Ectodermal cell (in vitro differentiated cells): ENCODE measurements around the gene TAF9. TPM values are rescaled to one million over a fixed set of nuclear protein-coding genes. Genes with fewer than 3 reads are reported as not detected.

Source experiments
- H3K27ac ChIP-seq: 2 replicates; pipeline ENCODE4 v1.7.0; 2013; ENCODE audit warnings: mild to moderate bottlenecking, low read depth, low read length; ENCODE audit not compliant: insufficient read depth, poor library complexity, severe bottlenecking
- H3K27me3 ChIP-seq: 2 replicates; pipeline ENCODE4 v1.7.0; 2013; ENCODE audit warnings: mild to moderate bottlenecking, low read length; ENCODE audit not compliant: insufficient read depth, control insufficient read depth, poor library complexity, severe bottlenecking
- H3K36me3 ChIP-seq: one replicate; pipeline ENCODE4 v1.7.0; 2013; ENCODE audit warnings: low read length; ENCODE audit not compliant: control insufficient read depth, insufficient read depth
- H3K4me1 ChIP-seq: one replicate; pipeline ENCODE4 v1.7.0; 2013; ENCODE audit warnings: low read length; ENCODE audit not compliant: control insufficient read depth, insufficient read depth
- H3K4me3 ChIP-seq: 2 replicates; pipeline ENCODE4 v1.7.0; 2013; ENCODE audit warnings: low read depth, low read length, control low read depth; ENCODE audit not compliant: insufficient read depth
- H3K9me3 ChIP-seq: 2 replicates; pipeline ENCODE4 v1.7.0; 2013; ENCODE audit warnings: mild to moderate bottlenecking, low read length, moderate library complexity; ENCODE audit not compliant: control insufficient read depth
- WGBS, 2 experiments: methylation state at CpG; one replicate each; pipeline ENCODE4 v1.1.7; 2013; ENCODE audit warnings: missing lambda C conversion rate in 2 of 2; 5-methylcytosine and 5-hydroxymethylcytosine counted together
- polyA plus RNA-seq, 4 experiments: library from polyadenylated mRNA; stranded (reverse); fragments of 50-300 nt; gene quantifications; one replicate each; pipeline ENCODE4 v1.2.3, GENCODE V29; 2013

Gene TAF9, protein sequence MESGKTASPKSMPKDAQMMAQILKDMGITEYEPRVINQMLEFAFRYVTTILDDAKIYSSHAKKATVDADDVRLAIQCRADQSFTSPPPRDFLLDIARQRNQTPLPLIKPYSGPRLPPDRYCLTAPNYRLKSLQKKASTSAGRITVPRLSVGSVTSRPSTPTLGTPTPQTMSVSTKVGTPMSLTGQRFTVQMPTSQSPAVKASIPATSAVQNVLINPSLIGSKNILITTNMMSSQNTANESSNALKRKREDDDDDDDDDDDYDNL
- polyA plus RNA-seq (2013, experiment 1 of 4), result 100 TPM
- polyA plus RNA-seq (2013, experiment 2 of 4), result 102 TPM
- 110 TPM for polyA plus RNA-seq (2013, experiment 3 of 4)
- polyA plus RNA-seq (2013, experiment 4 of 4), result 119 TPM

DNA sequence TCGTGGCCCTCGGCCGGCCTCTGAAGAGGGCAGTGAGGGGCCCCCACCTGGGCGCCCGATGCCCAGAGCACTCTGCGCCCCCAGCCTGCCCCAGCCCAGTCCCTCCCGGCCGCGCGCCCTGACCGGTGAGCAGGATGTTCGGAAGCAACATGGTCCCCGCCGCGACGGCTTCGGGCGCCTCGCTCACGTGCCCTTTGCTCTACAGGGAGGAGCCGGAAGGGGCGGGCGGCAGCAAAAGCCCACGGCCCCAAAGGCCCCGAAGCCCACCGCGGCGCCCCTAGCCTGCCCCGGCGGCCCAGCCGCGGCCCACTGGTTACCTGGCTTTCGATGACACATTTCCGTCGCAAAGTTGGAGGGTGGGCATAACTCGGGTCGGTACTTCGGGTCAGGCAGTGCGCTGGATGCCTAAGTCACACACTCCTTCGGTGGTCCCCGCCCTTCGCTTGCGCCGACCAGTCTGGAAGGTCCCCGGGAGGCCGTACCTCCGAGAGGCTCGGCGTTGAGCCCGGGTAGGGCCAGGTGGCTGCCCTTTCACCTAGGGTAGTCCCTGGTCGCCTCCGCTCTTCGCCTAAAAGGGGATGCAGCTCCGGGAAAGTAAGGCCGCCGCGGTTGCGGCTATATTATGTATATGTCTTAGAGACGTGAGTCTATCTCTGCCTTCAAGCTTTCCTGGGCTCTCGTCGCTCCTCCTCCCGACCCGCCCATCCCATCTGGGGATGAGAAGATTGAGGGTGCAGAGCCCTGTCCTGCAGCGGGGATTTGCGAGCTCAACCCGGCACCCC lies at the start of gene TAF9, which contains the start of the genes AK6 and RAD17:
Gene TAF9, minus strand, starts transcription at position 181 of the 782 bp plus-strand sequence. CDS start 3,783 bp downstream, outside the sequence.
Gene AK6, minus strand, starts transcription at position 181 of the 782 bp plus-strand sequence. Its CDS starts 30 bp downstream, at position 151.
Gene RAD17, plus strand, starts transcription at position 479 of the 782 bp plus-strand sequence. CDS start 2,391 bp downstream, outside the sequence.
- H3K9me3 ChIP-seq, result no peaks in the 10 kb centered on the region
- H3K36me3 ChIP-seq, result peaks cover 8% of the 10 kb centered on the region
- no peaks in the 10 kb centered on the region for H3K27me3 ChIP-seq
- H3K27ac ChIP-seq, result peak within 1 kb of the TSS; percentile 99
- 0% methylated on average over 66 of the region's 66 CpGs for WGBS, 2 experiments
- H3K4me1 ChIP-seq, result no peaks in the 10 kb centered on the region
- peak within 1 kb of the TSS; percentile 92 for H3K4me3 ChIP-seq

DNA sequence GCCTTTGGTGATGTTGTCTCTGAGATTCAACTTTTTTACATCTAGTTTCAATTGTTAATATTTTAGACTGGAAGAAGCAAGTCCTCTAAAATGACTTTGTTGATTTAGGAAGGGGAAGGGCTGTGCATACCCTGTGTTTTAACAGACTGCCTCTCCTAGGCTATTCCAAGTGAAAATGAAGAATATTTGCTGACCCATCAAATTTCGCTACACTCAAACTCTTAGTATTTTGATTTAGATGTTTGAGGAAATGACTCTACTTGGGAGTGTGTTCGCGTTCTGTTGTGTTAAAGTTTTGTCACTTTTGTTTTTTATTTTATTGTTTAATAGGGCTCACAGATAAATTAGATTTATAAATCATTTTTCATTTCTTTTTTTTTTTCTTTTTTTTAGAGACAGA lies 49.2 kb upstream of the TAF9 start:
- Histone ChIP-seq H3K4me3 (no peak overlapping the region), H3K27me3 (peaks cover 20% of the 10 kb centered on the region), H3K9me3 (no peaks in the 10 kb centered on the region), H3K27ac (no peak overlapping the region), H3K36me3 (no peaks in the 10 kb centered on the region), H3K4me1 (no peaks in the 10 kb centered on the region)
- 97% methylated on average over 3 of the region's 3 CpGs; no CpG with 5 or more reads in 1 of the 2 experiments for WGBS, 2 experiments

DNA sequence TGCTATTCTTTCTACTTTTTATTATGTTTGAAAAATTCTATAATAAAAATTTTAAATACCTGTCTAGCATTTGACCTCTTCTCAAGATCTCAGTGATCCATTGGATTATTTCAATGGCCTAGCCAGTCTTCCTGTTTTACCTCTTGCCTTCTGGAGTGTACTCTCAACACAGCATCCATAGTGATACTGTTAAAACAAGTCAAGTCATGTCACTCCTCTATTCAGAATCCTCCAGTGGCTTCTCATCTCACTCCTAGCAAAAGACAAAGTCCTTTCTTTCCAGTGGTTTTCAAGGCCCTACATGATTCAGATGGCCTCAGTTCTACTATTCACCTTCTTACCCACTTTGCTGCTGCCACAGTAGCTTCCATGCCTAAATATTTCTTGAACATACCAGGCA lies 47.4 kb upstream of the TAF9 start:
- Histone ChIP-seq H3K27me3 (peaks cover 20% of the 10 kb centered on the region), H3K36me3 (peaks cover 1% of the 10 kb centered on the region), H3K4me1 (no peaks in the 10 kb centered on the region), H3K4me3 (no peak overlapping the region), H3K27ac (no peak overlapping the region), H3K9me3 (no peaks in the 10 kb centered on the region)

DNA sequence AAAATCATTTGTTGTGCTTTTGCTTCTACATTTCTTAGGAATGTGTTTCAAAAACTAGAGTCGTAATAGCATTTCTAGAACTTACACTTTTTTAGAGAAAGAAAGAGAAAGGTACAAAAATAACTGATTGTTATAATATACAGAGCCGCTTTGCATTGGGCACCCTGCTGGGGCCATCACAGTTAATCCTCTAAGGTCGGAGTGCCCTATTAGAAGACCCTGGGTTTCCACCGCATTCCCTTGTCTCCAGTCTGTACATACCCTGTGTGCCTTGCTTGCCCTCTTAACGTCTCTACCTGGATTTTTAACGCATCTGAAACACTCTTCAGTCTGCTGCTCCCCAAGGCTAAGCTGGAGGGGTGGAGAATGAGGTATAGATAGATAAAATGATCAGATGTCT lies 46.9 kb upstream of the TAF9 start:
- Histone ChIP-seq H3K9me3 (no peaks in the 10 kb centered on the region), H3K27ac (no peak overlapping the region), H3K4me1 (no peaks in the 10 kb centered on the region), H3K27me3 (peaks cover 20% of the 10 kb centered on the region), H3K36me3 (peaks cover 6% of the 10 kb centered on the region), H3K4me3 (peak overlapping the region; percentile 69)
- 25 to 27% methylated on average over 5 to 6 of the region's 6 CpGs for WGBS, 2 experiments

DNA sequence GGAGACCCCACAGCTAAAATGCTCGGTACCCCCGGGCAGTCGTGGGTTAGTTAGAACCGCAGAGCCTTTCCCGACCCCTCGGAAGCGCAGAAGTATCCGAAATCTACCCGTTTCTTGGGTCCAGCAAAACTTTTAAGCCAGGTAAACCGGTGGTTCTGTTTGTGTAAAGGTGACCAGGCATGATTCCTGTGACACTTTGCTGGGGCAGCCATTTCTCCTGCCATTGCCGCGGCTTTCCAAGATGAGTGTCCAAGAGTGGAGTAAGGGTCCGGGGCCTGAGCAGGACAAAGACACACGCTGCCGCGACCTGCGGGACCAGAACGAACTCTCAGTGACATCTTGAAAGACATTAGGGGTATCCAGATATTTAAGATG lies 46.3 kb upstream of the TAF9 start:
- Histone ChIP-seq H3K27me3 (peaks cover 20% of the 10 kb centered on the region), H3K36me3 (peaks cover 6% of the 10 kb centered on the region), H3K27ac (no peak overlapping the region), H3K9me3 (no peaks in the 10 kb centered on the region), H3K4me1 (no peaks in the 10 kb centered on the region), H3K4me3 (peak overlapping the region; percentile 69)
- 3 to 5% methylated on average over 18 of the region's 18 CpGs for WGBS, 2 experiments

DNA sequence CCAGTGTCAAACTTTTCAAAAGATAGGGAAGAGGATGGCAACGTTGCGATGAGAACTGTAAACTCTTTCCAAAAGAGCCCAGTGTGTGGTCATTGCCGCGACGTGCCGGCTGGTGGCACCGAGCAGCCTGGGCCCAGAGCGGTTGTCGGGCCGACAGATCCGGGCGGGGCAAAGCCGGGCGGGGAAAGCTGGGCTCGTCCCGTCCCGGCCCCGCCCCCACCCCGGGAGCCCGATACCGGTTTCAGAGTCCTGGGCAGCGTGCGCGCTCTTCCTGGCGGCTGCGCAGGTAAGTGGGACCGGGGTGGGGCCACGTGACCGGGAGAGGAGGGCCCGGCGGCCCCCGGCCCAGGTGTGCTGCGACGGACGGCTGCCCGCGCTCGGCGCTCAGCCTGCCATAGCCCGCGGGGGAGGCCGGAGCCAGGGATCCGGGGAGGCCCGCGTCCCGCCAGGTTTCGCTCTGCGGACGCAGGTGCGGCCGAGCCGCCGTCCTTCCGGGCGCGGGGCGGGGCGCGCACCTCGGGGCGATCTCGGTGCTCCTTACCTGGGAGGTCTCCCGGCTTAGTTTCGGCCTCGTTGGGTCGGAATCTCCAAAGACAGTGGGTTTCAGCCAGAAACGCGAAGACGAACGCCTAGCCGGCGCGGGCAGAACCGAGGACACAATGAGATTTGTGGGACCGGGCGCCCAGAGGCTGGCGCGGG lies 45.7 kb upstream of the TAF9 start, which contains the start of gene MARVELD2:
Gene MARVELD2, plus strand, starts transcription at position 232 of the 699 bp plus-strand sequence. CDS start 4,270 bp downstream, outside the sequence.
- Histone ChIP-seq H3K27ac (no peak within 1 kb of the TSS), H3K36me3 (peaks cover 6% of the 10 kb centered on the region), H3K4me3 (peak within 1 kb of the TSS; percentile 69)

DNA sequence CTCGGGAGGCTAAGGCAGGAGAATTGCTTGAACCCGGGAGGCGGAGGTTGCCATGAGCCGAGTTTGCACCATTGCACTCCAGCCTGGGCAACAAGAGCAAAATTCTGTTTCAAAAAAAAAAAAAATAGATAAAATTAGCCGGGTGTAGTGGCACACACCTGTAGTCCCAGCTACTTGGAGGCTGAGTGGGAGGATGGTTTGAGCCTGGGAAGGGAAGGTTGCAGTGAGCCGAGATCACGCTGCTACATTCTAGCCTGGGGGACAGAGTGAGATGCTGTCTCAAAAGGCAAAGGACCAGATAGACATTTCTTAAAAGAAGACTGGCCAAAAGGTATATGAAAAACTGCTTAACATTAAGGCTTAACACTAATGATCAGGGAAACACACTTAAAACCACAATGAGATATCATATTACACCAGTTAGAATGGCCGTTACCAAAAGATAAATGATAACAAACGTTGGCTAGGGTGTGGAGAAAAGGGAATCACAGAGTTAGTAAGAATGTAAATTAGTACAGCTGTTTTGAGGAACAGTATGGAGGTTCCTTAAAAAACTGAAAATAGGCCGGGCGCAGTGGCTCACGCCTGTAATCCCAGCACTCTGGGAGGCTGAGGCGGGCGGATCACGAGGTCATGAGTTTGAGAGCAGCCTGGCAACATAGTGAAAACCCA lies 35.5 kb upstream of the TAF9 start:
- peaks cover 13% of the 10 kb centered on the region for H3K36me3 ChIP-seq
- no peaks in the 10 kb centered on the region for H3K4me1 ChIP-seq
- no peak overlapping the region for H3K4me3 ChIP-seq
- H3K27me3 ChIP-seq, result no peaks in the 10 kb centered on the region
- 94 to 95% methylated on average over 15 of the region's 15 CpGs for WGBS, 2 experiments
- no peaks in the 10 kb centered on the region for H3K9me3 ChIP-seq
- no peak overlapping the region for H3K27ac ChIP-seq

More for the DNA sequence above, 45.7 kb upstream of the TAF9 start, which contains the start of gene MARVELD2:
- WGBS, 2 experiments, result 1% methylated on average over 78 of the region's 78 CpGs
- peaks cover 20% of the 10 kb centered on the region for H3K27me3 ChIP-seq
- no peaks in the 10 kb centered on the region for H3K9me3 ChIP-seq
- H3K4me1 ChIP-seq, result no peaks in the 10 kb centered on the region

DNA sequence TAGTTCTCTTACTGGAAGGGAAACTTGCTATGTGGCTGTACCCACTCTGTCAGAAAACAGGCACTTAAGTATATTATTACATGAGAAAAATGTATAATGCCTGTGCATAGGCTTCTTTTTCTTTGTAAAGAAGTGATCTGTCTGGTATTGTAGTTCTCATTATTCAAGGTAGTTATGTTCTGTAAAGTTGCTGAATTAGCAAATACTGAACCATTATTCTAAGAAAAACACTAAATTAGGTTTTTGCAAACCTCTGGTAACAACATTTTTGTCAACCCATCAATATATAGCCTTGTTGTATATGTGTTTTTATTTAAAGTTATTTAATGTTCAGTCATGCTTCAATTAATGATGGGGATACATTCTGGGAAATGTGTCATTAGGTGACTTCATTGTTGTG lies 9.1 kb upstream of the TAF9 start:
- H3K4me1 ChIP-seq, result no peaks in the 10 kb centered on the region
- no peaks in the 10 kb centered on the region for H3K9me3 ChIP-seq
- H3K27ac ChIP-seq, result no peak overlapping the region
- H3K36me3 ChIP-seq, result peaks cover 24% of the 10 kb centered on the region
- no peak overlapping the region for H3K4me3 ChIP-seq
- no peaks in the 10 kb centered on the region for H3K27me3 ChIP-seq

DNA sequence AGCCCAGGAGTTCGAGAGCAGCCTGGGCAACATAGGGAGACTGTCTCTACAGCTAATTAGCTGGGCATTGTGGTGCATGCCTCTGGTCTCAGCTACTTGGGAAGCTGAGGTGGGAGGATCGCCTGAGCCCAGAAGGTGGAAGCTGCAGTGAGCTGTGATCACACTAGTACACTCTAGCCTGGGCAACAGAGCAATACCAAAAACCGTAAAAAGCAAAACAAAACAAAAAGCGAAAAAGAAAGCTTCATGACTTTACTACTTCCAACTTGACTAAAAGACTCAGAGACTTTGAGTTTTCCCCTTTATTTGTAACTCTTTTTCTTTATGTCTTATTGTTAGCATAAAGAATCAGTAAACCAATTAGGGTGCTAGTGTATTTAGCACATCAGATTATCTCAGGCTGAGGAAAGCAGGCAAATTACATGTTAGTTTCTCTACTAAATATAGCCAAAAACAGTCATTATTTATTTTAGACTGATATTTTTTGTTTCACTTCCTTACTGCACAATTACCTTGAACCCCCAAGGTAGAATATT lies 5.7 kb upstream of the TAF9 start:
- 98% methylated on average over 4 of the region's 4 CpGs for WGBS, 2 experiments
- Histone ChIP-seq H3K27me3 (no peaks in the 10 kb centered on the region), H3K9me3 (no peaks in the 10 kb centered on the region), H3K27ac (no peak overlapping the region), H3K36me3 (peaks cover 13% of the 10 kb centered on the region), H3K4me3 (no peak overlapping the region), H3K4me1 (no peaks in the 10 kb centered on the region)
